ENCODE results near the gene DTNBP1.

The DTNBP1 gene

GRCh38 chr6:15575357-15576033 lies 87.3 kb downstream of the DTNBP1 start:
- H3K4me3 ChIP-seq (ENCODE audit: low read length), result no peak overlapping the region
- TF ChIP-seq CTCF (conservative IDR thresholded peaks at IDR 0.05; ENCODE audit: low read depth, low read length), result no peak
- DNase-seq (ENCODE audit: low read depth), result no peak

GRCh38 chr6:15574486-15574885 lies 88.3 kb downstream of the DTNBP1 start:
- no peak for TF ChIP-seq CTCF (conservative IDR thresholded peaks at IDR 0.05; ENCODE audit: low read depth, low read length)
- no peak for DNase-seq (ENCODE audit: low read depth)
- no peak overlapping the region for H3K4me3 ChIP-seq (ENCODE audit: low read length)

- H3K4me3 ChIP-seq (ENCODE audit: low read length), result no peak overlapping the region
- DNase-seq (ENCODE audit: low read depth), result no peak
- no peak for TF ChIP-seq CTCF (conservative IDR thresholded peaks at IDR 0.05; ENCODE audit: low read depth, low read length)
These were observed 88.8 kb downstream of the DTNBP1 start for GRCh38 chr6:15574023-15574422.

DNA sequence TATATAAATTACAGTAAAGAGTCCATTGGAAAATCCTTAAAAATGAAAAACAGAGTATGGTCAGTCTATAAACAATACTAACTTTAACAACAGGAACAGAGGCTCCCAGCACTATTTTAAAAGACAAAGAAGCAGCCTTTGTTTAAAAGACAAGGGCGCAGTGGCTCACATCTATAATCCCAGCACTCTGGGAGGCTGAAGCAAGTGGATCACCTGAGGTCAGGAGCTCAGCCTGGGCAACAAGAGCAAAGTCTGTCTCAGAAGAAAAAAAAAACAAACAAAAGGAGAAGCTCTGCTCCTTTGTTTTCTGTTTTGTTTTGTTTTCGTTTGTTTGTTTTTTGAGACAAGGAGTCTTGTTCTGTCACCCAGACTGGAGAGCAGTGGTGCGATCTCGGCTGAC lies 89.4 kb downstream of the DTNBP1 start:
- no peak for TF ChIP-seq CTCF (conservative IDR thresholded peaks at IDR 0.05; ENCODE audit: low read depth, low read length)
- DNase-seq (ENCODE audit: low read depth), result no peak
- H3K4me3 ChIP-seq (ENCODE audit: low read length), result no peak overlapping the region

GRCh38 chr6:15572296-15573016 lies 90.4 kb downstream of the DTNBP1 start:
- DNase-seq (ENCODE audit: low read depth), result no peak
- TF ChIP-seq CTCF (conservative IDR thresholded peaks at IDR 0.05; ENCODE audit: low read depth, low read length), result no peak
- no peak overlapping the region for H3K4me3 ChIP-seq (ENCODE audit: low read length)

- H3K4me3 ChIP-seq (ENCODE audit: low read length), result no peak overlapping the region
- no peak for TF ChIP-seq CTCF (conservative IDR thresholded peaks at IDR 0.05; ENCODE audit: low read depth, low read length)
- no peak for DNase-seq (ENCODE audit: low read depth)
These were observed 92.7 kb downstream of the DTNBP1 start for GRCh38 chr6:15570171-15570570.

All from retinal pigment epithelial cell (primary cell).